CD4-positive, alpha-beta T cell treated with Interleukin-4 for 4 hours (primary cell): Measurements from ENCODE around the gene GLT6D1.
"Not testable (repeated sequence)": the region's sequence is repeated elsewhere in the genome, so short reads cannot be mapped to it uniquely, and the experiment has no call there.

ENCODE experiments used
- DNase-seq: peaks from one replicate; pipeline ENCODE4 v3.0.0-alpha.2; 2020

Gene GLT6D1

DNA sequence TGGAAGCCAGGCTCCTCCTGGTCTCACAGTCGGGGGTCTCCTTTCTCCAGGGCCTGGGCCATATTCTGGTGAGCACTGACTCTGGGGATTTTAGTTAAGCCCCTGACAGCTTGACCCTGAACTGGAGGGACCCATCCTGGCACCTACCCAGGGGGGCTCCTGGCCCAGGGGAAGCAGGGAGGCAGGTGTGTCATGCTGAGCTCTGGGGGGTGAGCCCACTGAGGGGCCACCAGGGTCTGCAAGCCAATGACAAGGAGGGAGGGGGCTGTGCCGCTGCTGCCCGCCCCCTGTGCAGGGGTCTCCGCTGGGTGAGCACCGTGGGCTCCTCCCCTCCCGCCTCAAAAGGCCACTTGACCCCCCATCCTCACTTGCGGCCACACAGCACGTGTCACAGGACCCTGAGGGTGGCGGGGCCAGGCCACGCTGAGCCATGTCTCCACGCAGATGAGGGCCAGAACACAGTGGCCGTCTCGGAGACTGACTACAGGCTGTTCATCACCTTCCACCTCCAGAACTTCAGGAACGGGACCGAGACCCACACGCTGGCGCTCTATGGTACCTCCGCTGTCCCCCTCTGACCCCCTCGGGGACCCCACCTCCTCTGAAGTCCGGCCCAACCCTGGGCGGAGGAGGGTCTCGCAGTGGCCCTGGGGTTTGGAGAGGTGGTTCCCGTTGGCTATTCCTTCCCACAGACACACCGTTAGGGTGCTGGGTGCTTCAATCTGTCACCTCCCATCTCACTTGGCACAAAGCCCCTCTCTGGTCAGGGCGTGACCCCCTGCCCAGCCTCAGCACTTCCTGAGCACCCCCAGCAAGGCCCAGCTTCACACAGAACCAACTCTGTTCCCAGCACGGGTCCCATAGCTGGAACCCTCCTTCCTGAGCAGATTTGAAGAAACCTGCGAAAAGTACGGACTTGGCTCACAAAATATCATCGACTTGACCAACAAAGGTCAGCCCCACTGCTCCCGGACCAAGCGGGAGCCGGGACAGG, 25.8 kb upstream of the GLT6D1 start:
- no peak for DNase-seq

DNA sequence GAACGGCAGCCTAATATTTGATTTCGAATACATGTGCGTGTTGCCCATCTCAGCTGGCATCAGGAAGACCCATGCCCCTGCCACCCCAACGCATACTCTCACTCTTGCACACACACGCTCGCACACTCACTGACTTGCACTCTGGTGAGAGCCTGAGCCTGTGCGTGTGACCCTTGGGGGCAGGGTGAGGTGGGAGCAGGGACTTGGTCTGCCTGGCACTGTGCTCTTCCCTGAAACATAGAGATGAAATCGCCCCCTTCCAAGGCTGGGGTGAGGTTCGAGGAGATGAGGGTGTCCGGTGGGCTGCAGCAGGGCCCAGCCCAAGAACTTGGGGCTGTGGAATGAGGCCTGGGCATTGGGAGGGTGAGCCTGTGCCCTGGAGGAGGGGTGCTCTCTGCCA, 24.9 kb upstream of the GLT6D1 start:
- no peak for DNase-seq

DNA sequence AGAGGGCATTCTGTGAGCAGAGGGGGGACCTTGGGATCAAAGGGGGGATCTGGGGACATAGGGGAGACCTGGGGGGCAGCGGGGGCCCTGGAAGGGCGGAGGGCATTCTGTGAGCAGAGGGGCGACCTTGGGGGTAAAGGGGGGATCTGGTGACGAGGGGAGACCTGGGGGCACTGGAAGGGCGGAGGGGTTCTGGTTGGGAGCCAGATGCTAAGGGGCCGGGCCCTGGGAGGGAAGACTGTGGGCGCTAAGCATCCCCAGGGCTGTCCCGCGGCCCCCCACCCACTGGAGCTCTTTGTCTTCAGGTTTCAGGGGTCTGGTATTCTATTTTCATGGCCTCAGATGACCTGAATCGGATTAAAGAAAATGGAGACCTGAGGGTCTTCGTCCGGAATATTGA, 24.5 kb upstream of the GLT6D1 start:
- no peak for DNase-seq

DNA sequence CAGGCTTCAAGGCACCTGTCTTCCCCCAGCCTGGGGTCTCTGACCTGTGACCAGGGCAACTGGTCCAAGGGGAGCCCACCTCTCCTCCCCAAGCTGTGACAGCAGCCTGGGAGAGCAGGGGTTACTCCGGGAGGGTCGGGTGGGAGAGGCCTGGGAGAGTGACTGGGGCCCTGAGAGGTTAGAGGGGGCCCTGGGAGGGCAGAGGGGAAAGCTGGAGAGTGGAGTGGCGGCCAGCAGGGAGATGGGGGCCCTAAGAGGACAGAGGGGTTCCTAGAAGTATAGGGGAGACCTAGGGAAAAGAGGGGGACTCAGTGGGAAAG, 24.1 kb upstream of the GLT6D1 start:
- no peak for DNase-seq

DNA sequence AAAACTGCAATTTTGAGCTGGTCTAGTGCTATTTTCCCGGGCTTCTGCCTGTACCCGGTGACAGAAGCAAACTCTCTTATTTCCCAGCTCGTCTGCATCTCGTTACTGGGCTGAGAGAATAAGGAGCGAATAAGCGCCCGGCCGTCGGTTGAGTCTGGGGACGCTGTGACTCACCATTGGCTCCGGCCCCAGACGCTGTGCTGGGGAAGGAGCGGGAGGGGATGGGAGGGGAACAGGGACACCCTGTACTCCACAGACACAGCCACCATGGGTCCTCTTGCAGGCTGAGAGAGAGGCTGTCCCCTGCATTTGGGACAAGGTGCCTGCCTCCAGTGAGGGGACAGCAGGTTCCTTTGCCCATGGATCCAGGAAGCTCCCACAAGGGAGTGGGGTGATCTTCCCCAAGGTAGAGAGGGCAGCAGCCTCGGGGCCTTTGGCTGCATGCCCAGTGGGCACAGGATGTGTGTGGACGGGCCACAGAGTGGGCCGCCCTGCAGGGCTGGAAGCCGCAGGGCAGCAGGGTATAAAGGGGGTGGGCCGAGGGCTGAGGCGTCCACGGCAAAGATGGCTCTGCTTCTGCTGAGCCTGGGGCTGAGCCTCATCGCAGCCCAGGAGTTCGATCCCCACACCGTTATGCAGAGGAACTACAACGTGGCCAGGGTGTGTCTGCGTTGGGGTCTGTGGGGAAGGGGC, 23.6 kb upstream of the GLT6D1 start, which contains the start of gene LCN9:
TSS of gene LCN9 (plus strand) at position 552 of the 693 bp plus-strand sequence. CDS start at position 565, 13 bp downstream.
- no peak for DNase-seq

DNA sequence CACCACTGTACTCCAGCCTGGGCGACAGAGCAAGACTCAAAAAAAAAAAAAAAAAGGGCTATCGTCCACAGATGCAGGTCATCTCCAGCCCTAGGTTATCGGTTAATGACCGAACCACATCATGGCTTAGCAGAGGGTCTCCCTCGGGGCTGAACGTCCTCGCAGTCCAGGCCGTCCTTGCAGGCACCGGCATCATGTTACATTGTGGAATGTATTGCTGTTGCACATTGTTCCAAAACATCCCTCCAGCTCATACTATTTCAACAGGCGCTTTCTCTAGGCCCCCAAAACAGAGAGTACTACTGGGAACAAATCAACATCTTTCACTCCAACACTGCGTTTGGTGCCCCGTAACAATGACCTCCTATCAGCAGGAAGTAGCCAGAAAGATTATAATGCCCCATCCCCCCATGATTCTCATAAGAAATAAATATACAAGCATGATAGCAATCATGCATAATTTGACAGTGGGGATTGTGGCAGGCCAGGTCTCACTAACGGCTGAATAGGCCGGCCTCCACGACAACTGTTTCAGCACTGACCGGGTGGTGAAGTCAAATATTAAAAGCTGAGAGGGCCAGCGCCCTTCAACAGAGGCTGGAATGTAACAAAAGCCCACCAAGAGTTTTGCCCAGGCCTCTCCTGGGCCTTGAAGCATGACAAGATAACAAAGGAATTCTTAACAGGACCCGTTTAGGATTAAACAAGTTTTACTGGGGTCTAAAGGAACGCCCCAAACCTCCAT, 22.6 kb upstream of the GLT6D1 start:
- DNase-seq, result no peak

DNA sequence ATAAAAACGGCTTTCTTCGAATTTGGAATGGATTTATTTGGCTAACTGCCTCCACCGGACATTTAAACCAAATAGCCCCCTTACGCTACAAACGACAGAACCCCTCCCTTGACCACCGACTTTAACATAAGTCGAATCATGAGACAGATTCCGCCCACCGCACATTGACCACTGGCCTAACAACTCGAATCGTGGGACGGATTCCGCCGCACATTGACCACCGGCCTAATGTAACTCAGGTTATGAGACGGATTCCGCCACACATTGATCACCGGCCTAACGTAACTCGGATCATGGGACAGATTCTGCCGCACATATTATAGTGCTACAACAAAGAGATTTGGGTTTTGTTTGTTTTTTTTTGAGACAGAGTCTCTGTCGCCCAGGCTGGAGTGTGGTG, 21.1 kb upstream of the GLT6D1 start:
- no peak for DNase-seq

DNA sequence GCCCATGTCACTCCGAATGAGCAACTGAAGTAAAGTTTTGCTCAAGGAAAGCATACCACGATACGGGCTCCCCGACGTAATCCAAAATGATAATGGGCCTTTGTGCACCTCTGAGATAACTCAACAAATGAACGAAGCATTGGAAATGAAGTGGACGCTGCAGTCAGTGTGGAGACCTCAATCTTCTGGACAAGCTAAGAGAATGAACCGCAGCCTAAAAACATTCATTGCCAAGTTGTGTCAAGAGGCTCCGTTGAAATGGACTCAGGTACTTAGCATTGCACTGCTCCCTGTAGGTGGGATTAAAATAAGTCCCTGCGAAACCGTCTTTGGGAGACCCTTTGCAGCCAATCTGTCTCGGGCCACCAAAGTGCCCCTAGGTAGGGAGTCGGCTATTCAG, 19.9 kb upstream of the GLT6D1 start:
- no peak for DNase-seq

DNA sequence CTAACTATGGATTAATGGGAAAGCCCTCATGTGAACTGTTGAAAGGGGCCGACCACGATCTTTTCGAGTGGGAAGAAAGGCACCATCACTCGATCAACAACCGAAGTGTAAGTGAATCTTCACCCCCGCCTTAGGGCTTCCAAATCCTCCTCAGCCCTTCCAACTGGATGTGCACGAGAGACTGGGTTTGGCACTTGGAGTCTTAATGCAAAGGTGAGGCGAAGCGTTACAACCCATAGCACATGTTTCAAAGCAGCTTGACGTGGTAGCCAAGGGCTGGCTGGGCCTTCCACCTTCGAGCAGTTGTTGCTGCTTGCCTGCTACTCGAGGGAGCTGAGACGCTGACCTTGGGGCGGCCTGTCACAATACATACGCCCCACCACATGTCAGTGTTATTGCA, 18.1 kb upstream of the GLT6D1 start:
- no peak for DNase-seq

DNA sequence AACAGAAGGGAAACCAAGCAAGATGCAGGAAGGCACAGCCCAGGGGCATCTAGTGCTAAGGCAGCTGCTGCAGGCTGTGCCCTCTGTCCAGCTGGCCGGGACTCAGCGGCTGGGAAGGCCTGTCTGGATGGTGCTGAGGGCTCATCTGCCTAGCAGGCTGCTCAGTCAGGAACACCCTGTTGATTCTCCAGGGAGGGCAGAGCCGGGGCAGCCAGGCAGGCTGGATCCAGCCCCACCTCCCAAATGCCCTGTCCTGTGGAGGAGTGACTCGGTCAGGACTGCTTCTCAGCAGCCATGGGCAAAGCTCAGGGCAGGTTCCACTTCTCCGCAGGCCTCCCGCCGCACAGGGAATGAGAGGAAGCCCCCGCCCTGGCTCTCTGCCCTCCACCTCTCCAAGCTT, 16.0 kb upstream of the GLT6D1 start:
- DNase-seq, result no peak

DNA sequence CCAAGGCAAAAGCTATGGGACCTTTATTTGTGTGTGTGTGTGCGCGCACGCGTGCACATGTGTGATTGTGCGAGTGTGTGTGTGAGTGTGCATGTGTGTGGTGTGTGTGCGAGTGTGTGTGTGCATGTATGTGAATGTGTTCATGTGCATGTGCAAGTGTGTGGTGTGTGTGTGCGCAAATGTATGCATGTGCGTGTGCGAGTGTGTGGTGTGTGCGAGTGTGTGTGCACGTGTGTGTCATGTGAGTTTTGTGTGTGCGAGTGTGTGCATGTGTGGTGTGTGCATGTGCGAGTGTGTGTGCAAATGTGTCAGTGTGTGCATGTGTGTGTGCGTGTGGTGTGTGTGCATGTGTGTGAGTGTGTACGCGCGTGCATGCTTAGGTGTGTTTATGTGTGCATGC, 11.1 kb upstream of the GLT6D1 start:
- no peak for DNase-seq

DNA sequence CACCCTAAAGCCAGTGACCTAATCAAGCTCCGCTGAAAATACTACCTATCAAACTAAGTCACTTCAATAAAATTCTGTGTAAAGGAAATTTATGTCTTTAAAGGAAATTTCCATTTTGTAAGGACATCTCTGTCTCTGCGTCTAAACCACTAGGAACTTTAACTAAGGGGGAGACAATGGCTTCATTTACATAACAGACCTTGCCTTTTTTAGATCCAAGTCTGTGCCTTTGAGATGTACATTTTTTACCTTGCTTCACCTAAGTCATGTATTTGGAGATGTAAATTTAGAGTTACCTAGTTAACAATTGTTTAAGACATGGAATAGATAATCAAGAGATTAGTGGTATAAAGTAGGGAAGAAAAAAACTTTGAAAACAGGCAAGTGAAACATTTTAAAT, 10.2 kb upstream of the GLT6D1 start:
- no peak for DNase-seq

DNA sequence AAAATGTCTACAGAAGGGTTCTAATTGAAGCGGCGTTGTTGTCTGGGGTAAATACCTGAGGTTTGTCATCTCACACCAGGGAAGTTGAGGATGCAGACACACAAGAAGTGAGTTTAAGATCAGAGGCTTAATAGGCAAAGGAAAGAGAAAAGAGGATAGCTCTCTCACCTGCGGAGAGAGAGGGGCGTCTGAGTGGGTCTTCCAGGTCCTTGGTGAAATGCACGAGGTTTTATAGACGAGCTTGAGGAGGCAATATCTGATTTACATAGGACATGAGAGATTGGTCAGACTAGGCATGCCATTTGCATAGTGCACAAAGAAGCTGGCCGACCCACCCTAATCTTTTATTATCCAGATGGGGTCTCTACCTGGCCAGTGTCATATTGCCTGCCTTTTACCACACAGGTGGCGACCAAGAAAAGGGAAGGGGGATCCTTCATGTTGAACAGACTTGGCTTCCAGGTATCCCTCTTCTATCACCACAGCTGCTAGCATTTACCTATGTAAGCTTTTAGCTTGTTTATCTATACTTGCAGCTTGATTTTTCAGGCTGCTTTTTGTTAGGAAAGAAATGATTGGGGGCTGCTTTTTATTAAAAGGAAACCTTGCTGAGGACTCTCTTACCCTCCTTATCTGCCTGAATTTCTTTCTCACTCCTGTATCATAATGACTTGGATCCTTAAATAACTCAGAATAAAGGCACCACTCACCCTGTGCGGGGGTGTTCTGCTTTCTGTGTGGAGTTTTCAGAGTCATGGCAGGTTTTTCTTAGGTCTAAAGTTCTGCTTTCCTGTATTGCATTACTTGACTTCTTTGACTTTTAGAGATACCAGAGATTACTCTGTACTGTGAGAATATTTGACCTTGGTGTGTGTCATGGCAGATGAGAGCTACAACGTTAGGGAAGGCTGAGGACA, 9.4 kb upstream of the GLT6D1 start:
- DNase-seq, result no peak

DNA sequence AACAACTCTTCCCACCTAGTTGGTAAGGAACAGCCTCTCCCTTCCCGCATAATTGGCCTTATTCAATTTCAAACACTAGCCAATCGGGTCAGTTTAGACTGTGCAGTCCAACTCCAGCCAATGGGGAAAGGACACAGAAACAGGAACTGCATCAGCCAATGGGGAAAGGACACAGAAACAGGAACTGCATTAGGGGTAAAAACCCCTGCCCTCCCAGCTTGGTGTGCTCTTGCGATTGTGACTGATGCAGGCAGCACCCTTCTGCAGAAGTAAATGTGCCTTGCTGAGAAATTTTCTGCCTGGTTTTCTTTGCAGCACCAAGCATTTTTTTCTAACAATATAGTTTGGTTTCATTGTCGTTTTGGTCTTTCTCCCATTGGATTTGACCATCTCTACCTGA, 8.5 kb upstream of the GLT6D1 start:
- no peak for DNase-seq

DNA sequence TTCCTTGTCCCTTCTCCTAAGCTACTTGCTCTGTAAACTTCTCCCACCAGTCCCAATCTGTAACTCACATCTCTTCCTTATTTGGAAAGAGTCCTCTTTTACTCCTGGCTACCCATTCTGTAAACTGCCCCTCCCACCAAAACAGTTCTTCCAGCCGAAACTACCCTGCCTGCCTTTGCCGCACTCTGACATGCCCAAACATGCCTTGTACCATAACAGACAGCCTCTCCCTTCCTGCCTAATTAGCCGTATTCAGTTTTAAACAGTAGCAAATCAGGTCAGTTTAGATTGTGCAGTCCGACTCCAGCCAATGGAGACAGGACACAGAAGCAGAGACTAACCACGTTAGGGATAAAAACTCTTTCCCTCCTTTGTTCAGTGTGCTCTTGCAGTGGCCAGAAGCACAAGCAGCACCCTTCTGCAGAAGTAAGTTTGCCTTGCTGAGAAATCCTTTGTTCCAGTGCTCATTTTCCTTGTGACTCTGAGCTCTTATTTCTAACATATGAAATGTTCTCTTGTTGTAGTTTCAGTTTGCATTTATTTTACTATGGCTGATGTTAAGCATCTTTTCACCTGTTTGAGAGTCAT, 5.4 kb upstream of the GLT6D1 start:
- DNase-seq, result no peak

DNA sequence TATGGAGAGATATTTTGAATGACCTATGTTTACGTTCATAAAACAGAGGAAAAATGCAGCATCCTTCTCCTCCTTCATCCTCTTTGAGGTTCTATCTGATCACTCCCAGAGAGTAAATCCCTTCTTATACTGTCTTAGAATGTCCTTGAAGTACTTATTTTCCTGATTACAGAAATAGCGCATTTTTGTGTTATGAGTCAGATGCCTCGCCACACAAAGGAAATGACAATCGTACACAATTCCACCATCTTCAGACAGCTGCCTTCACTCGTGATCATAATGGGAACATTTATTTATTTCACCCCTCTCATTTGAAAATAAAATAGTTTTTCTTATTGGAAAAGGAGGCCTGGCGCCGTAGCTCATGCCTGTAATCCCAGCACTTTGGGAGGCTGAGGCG, 2.4 kb upstream of the GLT6D1 start:
- DNase-seq, result no peak

DNA sequence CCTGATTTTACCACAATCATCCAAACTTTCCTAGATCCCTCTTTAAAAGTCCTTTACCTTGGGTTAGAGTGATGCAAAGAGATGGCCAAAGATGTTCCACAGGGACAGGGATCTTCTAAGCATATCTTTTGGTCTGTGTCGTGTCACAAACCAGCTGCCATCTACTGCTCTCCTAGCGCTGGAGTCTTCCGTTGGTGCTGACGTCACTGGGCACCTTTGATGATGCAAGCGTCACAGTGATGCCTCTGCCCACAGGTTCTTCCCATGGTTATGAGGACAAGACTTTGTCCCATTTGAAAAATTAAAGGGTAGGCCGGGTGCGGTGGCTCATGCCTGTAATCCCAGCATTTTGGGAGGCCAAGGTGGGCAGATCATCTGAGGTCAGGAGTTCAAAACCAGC, 1.7 kb upstream of the GLT6D1 start:
- no peak for DNase-seq

DNA sequence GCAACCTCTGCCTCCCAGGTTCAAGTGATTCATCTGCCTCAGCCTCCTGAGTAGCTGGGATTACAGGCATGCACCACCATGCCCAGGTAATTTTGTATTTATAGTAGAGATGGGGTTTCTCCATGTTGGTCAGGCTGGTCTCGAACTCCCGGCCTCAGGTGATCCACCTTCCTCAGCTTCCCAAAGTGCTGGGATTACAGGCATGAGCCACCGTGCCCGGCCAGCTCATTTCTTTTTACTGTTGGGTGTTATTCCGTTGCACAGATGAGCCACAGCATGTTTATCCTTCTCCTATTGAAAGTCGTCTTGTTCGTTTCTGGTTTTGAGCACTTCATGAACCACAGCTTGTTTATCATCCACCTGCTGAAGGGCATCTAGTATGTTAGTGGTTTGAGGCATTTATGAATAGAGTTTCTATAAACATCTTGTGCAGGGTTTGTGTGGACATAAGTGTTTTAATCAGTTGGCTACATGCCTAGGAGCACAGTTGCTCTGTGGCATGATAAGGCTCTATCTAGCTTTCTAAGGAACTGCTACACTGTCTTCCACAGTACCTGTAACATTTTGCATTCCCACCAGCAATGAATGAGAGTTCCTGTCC, 2.3 kb downstream of the GLT6D1 start:
- DNase-seq, result not testable (repeated sequence)

DNA sequence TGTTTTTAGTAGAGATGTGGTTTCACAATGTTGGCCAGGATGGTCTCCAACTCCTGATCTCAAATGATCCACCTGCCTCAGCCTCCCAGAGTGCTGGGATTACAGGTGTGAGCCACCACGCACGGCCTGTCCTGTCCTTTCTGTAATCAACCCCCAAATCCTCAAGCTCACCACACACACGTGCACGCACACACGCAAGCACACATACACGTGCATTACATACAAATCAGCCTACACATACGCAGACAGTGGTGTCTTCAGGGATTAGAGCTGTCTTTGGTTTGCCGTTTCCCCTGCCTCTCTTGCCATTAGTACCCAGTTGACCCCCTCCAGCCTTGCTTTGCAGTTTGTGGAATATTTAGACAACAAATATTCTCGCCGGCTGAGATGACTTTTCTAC, 6.5 kb downstream of the GLT6D1 start:
- DNase-seq, result no peak

DNA sequence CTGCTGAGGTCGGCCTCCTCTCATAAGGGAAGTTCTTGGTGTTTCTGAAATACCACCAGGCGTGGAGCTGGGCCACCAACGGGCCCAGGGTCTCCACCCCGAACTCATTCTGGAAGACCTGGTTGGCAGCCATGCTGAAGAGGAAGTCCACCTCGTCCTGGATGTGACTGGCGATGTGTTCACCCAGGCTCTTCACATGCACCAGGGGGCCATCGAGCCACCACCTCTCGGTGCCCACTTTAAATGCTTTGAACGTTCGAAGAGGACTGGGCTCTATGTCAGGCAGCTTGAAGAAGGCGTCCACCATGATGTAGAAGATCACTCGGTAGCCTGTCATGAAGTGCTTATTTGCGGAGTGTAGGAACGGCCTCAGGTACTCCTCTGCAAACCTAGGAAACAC, 15.1 kb downstream of the GLT6D1 start:
- no peak for DNase-seq

DNA sequence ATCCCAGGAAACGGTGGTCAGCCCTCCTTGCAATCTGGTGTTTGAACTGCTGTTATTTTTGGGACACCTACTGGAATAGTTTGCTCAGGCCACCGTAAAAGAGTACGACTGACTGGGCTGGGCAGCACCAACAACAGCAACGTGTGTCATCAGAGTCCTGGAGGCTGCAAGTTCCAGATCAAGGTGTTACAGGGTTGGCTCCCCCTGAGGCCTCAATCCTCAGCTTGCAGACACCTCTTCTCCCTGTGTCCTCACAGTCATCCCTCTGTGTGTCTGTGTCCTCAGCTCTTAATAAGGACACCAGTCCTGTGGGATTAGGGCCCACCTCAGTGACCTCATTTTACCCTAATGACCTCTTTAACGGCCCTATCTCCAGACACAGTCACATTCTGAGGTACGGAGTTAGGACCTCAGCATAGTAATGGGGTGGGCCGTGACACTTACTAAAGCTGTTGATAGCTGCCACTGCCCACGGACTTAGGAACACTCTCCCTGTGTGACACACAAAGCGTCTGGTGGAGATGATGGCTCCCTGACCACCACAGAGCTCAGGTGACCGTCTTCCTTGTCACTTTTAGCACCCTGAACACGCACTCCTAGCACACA, 16.8 kb downstream of the GLT6D1 start:
- DNase-seq, result no peak
